H1 (cell line): ENCODE results near the gene FSD1. TPM values are rescaled to one million over a fixed set of nuclear protein-coding genes. Genes with fewer than 3 reads are reported as not detected.

ENCODE experiments used
- CTCF ChIA-PET: fragments of 300-600 bp; sonication (Branson Sonifier 250); formaldehyde crosslinking; loops from one replicate; lab custom pipeline; 2021; ENCODE audit not compliant: partially characterized antibody; lab: Charles Lee
- POLR2A ChIA-PET: fragments of 300-600 bp; sonication (Branson Sonifier 250); formaldehyde crosslinking; loops from one replicate; lab custom pipeline; 2021; ENCODE audit warnings: inconsistent platforms; ENCODE audit not compliant: partially characterized antibody; lab: Charles Lee
- DNase-seq, 2 experiments: peaks; one replicate each; pipeline versions ENCODE4 v3.0.0 to v3.0.0-alpha.2; 2010 to 2022; ENCODE audit warnings: low spot score in 2 of 2, low read depth in 1 of 2, mixed read lengths in 1 of 2
- FAIRE-seq: peaks from 2 replicates; lab custom pipeline; 2011; peaks lifted over from hg19 to GRCh38; lab: Jason Lieb, UNC
- H2AFZ ChIP-seq: 2 replicates; pipeline ENCODE4 v1.8.1; 2012; ENCODE audit warnings: low read length, inconsistent platforms
- H2AK5ac ChIP-seq: 2 replicates; pipeline ENCODE4 v1.6.1; 2013; ENCODE audit warnings: low read depth, low read length
- H2BK120ac ChIP-seq: replicated peaks from 2 replicates; pipeline ENCODE3; 2013; ENCODE audit warnings: low read depth, low read length, inconsistent platforms
- H2BK12ac ChIP-seq: 2 replicates; pipeline ENCODE4 v1.6.1; 2013; ENCODE audit warnings: low read depth, low read length
- H2BK15ac ChIP-seq: 2 replicates; pipeline ENCODE4 v1.6.1; 2013; ENCODE audit warnings: low read length
- H2BK20ac ChIP-seq: 2 replicates; pipeline ENCODE4 v1.6.1; 2013; ENCODE audit warnings: low read length
- H2BK5ac ChIP-seq: 2 replicates; pipeline ENCODE4 v1.6.1; 2013; ENCODE audit warnings: low read depth, low read length
- H3K14ac ChIP-seq: 2 replicates; pipeline ENCODE4 v1.6.1; 2013; ENCODE audit warnings: inconsistent platforms; ENCODE audit not compliant: insufficient read length
- H3K18ac ChIP-seq: 2 replicates; pipeline ENCODE4 v1.6.1; 2013; ENCODE audit warnings: low read length; ENCODE audit errors: extremely low read depth
- H3K23ac ChIP-seq: 2 replicates; pipeline ENCODE4 v1.6.1; 2013; ENCODE audit warnings: inconsistent platforms; ENCODE audit not compliant: insufficient read length
- H3K23me2 ChIP-seq: 2 replicates; pipeline ENCODE4 v1.6.1; 2013; ENCODE audit warnings: low read depth, low read length
- H3K27ac ChIP-seq: 2 replicates; pipeline ENCODE4 v1.6.1; 2011; ENCODE audit warnings: low read depth, low read length, inconsistent platforms
- H3K27me3 ChIP-seq, 4 experiments: replicated peaks in 1 of 4; 1 replicate in 1 of 4; 2 replicates in 3 of 4; pipeline versions ENCODE4 v1.6.1 to v1.8.1; 2011 to 2013; ENCODE audit warnings: low read length in 3 of 4, mild to moderate bottlenecking in 3 of 4, inconsistent platforms in 2 of 4, mixed read lengths in 2 of 4, moderate library complexity in 1 of 4; ENCODE audit not compliant: control insufficient read depth in 3 of 4, insufficient read depth in 3 of 4; ENCODE audit errors: extremely low read depth in 1 of 4
- H3K36me3 ChIP-seq, 4 experiments: 2 replicates each; pipeline versions ENCODE4 v1.6.1 to v1.8.1; 2011 to 2013; ENCODE audit warnings: mild to moderate bottlenecking in 4 of 4, low read length in 3 of 4, moderate library complexity in 2 of 4, control low read depth in 1 of 4, inconsistent platforms in 1 of 4; ENCODE audit not compliant: insufficient read depth in 4 of 4, control insufficient read depth in 2 of 4
- H3K4ac ChIP-seq: replicated peaks from 2 replicates; pipeline ENCODE3; 2013; ENCODE audit warnings: low read length, low read depth, mixed read lengths, inconsistent platforms; ENCODE audit not compliant: insufficient read length
- H3K4me1 ChIP-seq, 4 experiments: replicated peaks in 1 of 4; 1 replicate in 1 of 4; 2 replicates in 3 of 4; pipeline versions ENCODE4 v1.6.1 to v1.8.1; 2011 to 2013; ENCODE audit warnings: low read length in 3 of 4, inconsistent platforms in 2 of 4, mixed read lengths in 1 of 4; ENCODE audit not compliant: insufficient read depth in 4 of 4, control insufficient read depth in 3 of 4
- H3K4me2 ChIP-seq, 2 experiments: 2 replicates each; pipeline versions ENCODE4 v1.6.1 to v1.8.1; 2011 to 2013; ENCODE audit warnings: low read depth in 2 of 2, low read length in 2 of 2, control low read depth in 1 of 2, inconsistent platforms in 1 of 2, mild to moderate bottlenecking in 1 of 2; ENCODE audit not compliant: insufficient read depth in 1 of 2
- H3K4me3 ChIP-seq, 4 experiments: fragments of 200-600, 300-600 bp in 1 of 4; sonication (generic), shearing (Covaris generic), sonication (Bioruptor Twin) in 1 of 4; 2 replicates each; pipeline versions ENCODE4 v1.5.1 to v1.8.1; 2011 to 2016; ENCODE audit warnings: low read length in 4 of 4, low read depth in 3 of 4, control low read depth in 2 of 4, inconsistent platforms in 2 of 4, mild to moderate bottlenecking in 2 of 4, mixed read lengths in 1 of 4, moderate library complexity in 1 of 4; ENCODE audit not compliant: insufficient read depth in 2 of 4; ENCODE audit errors: extremely low read depth in 1 of 4
- H3K56ac ChIP-seq: replicated peaks from 2 replicates; pipeline ENCODE3; 2013; ENCODE audit warnings: low read depth, mild to moderate bottlenecking, mixed read lengths, low read length, inconsistent platforms; ENCODE audit not compliant: insufficient read length
- H3K79me1 ChIP-seq: 2 replicates; pipeline ENCODE4 v1.6.1; 2013; ENCODE audit warnings: low read depth, low read length, control low read depth
- H3K79me2 ChIP-seq, 2 experiments: 2 replicates each; pipeline versions ENCODE4 v1.6.1 to v1.8.1; 2012 to 2013; ENCODE audit warnings: low read length in 2 of 2, mild to moderate bottlenecking in 2 of 2, inconsistent platforms in 1 of 2; ENCODE audit not compliant: insufficient read depth in 2 of 2, control insufficient read depth in 1 of 2
- H3K9ac ChIP-seq, 4 experiments: replicated peaks in 1 of 4; 1 replicate in 1 of 4; 2 replicates in 3 of 4; pipeline versions ENCODE4 v1.6.1 to v1.8.1; 2011 to 2013; ENCODE audit warnings: low read depth in 3 of 4, low read length in 3 of 4, control low read depth in 2 of 4, mild to moderate bottlenecking in 2 of 4, moderate library complexity in 2 of 4, inconsistent platforms in 1 of 4; ENCODE audit errors: extremely low read depth in 1 of 4
- H3K9me3 ChIP-seq, 2 experiments: 2 replicates each; pipeline versions ENCODE4 v1.6.1 to v1.8.1; 2012 to 2013; ENCODE audit warnings: mild to moderate bottlenecking in 2 of 2, moderate library complexity in 2 of 2, control low read depth in 1 of 2, inconsistent platforms in 1 of 2, low read depth in 1 of 2, low read length in 1 of 2, mixed read lengths in 1 of 2; ENCODE audit not compliant: insufficient read depth in 2 of 2
- H4K20me1 ChIP-seq, 2 experiments: replicated peaks in 1 of 2; 2 replicates each; pipeline versions ENCODE3 to v1.8.1; 2011 to 2013; ENCODE audit warnings: inconsistent platforms in 2 of 2, low read length in 2 of 2, mild to moderate bottlenecking in 1 of 2; ENCODE audit not compliant: insufficient read depth in 2 of 2, control insufficient read depth in 1 of 2
- H4K5ac ChIP-seq: 2 replicates; pipeline ENCODE4 v1.6.1; 2013; ENCODE audit warnings: low read length, low read depth, mixed read lengths, inconsistent platforms; ENCODE audit not compliant: insufficient read length
- H4K8ac ChIP-seq: 2 replicates; pipeline ENCODE4 v1.8.0; 2013; ENCODE audit warnings: mild to moderate bottlenecking, moderate library complexity, low read length, inconsistent platforms; ENCODE audit not compliant: insufficient read depth; ENCODE audit errors: extremely low read depth
- H4K91ac ChIP-seq: replicated peaks from 2 replicates; pipeline ENCODE3; 2013; ENCODE audit warnings: low read length, mixed read lengths, inconsistent platforms; ENCODE audit not compliant: insufficient read length
- BRCA1 ChIP-seq: IDR thresholded peaks from 2 replicates; pipeline ENCODE4 v1.6.1; 2012; ENCODE audit warnings: low read depth, low read length, improper control_type of control experiment
- EGR1 ChIP-seq: IDR thresholded peaks from 2 replicates; pipeline ENCODE4 v1.6.1; 2011; ENCODE audit warnings: low read depth, low read length, borderline replicate concordance
- HDAC6 ChIP-seq: IDR thresholded peaks from one replicate; pipeline ENCODE4 v1.7.1; 2012; ENCODE audit warnings: low read depth, mild to moderate bottlenecking, inconsistent platforms, low read length, moderate library complexity
- PHF8 ChIP-seq: fragments of 200-600 bp; sonication (generic); conservative IDR thresholded peaks from 2 replicates; pipeline ENCODE4 v1.7.1; 2012; ENCODE audit warnings: low read depth, mild to moderate bottlenecking, inconsistent platforms, low read length, moderate library complexity
- POLR2A ChIP-seq, 2 experiments: IDR thresholded peaks; 1 replicate in 1 of 2; 2 replicates in 1 of 2; pipeline ENCODE4 v1.6.1; 2011; ENCODE audit warnings: low read depth in 2 of 2, low read length in 2 of 2, mild to moderate bottlenecking in 2 of 2; ENCODE audit errors: control extremely low read depth in 1 of 2
- RAD21 ChIP-seq, 2 experiments: IDR thresholded peaks in 1 of 2; conservative IDR thresholded peaks in 1 of 2; 2 replicates each; pipeline ENCODE4 v1.6.1; 2011; ENCODE audit warnings: low read depth in 2 of 2, low read length in 2 of 2, improper control_type of control experiment in 1 of 2, inconsistent platforms in 1 of 2, mild to moderate bottlenecking in 1 of 2, moderate library complexity in 1 of 2
- RBBP5 ChIP-seq: IDR thresholded peaks from 2 replicates; pipeline ENCODE4 v1.7.1; 2012; ENCODE audit warnings: low read depth, mild to moderate bottlenecking, inconsistent platforms, low read length, moderate library complexity, borderline replicate concordance
- SAP30 ChIP-seq: fragments of 300-600 bp; sonication (generic); IDR thresholded peaks from 2 replicates; pipeline ENCODE4 v1.7.1; 2012; ENCODE audit warnings: low read length, moderate library complexity, mild to moderate bottlenecking, inconsistent platforms; ENCODE audit not compliant: insufficient read depth, insufficient replicate concordance
- SP4 ChIP-seq: IDR thresholded peaks from 2 replicates; pipeline ENCODE4 v1.6.1; 2012; ENCODE audit warnings: low read length, inconsistent platforms
- YY1 ChIP-seq: IDR thresholded peaks from 2 replicates; pipeline ENCODE4 v1.6.1; 2011; ENCODE audit warnings: low read depth, mild to moderate bottlenecking, low read length
- WGBS, 2 experiments: shearing (Covaris generic) in 1 of 2; methylation state at CpG; one replicate each; pipeline versions ENCODE4 v1.1.6 to v1.1.7; 2013 to 2015; ENCODE audit warnings: low lambda C conversion rate in 2 of 2, mixed read lengths in 2 of 2, inconsistent platforms in 1 of 2, low coverage in 1 of 2, missing lambda C conversion rate in 1 of 2; ENCODE audit not compliant: insufficient replicate concordance in 2 of 2, insufficient coverage in 1 of 2, insufficient read length in 1 of 2; ENCODE audit errors: extremely low coverage in 1 of 2, missing lambda C conversion rate in 1 of 2; 5-methylcytosine and 5-hydroxymethylcytosine counted together
- polyA plus RNA-seq, 7 experiments: library from polyadenylated mRNA; depleted of rRNA in 3 of 7; stranded (reverse) in 5 of 7; unstranded in 2 of 7; fragments of >200 nt in 5 of 7; fragments of 200-250 nt in 2 of 7; gene quantifications; 1 replicate in 5 of 7; 2 replicates in 1 of 7; 4 replicates in 1 of 7; pipeline versions ENCODE4 v1.2.1 to v1.2.3, GENCODE V29; 2011 to 2013; ENCODE audit warnings: missing spikeins in 2 of 7, mixed read lengths in 2 of 7
- total RNA-seq: library from RNA; stranded (reverse); fragmentation: NEBNext Ultra II Directional; extraction: Animal tissue kit (Norgen Biotek cat#: 25700); gene quantifications from 2 replicates; pipeline ENCODE4 v1.2.1, GENCODE V29; 2021
- TF ChIP-seq, protein P1 (sequence below), 3 experiments: IDR thresholded peaks; 1 replicate in 2 of 3; 2 replicates in 1 of 3; pipeline versions ENCODE4 v1.5.1 to v1.6.1; 2011; ENCODE audit warnings: low read length in 3 of 3, mild to moderate bottlenecking in 3 of 3, inconsistent platforms in 2 of 3, low read depth in 1 of 3, moderate library complexity in 1 of 3; ENCODE audit not compliant: insufficient read depth in 1 of 3; ENCODE audit errors: control extremely low read depth in 1 of 3

FSD1 gene
- total and polyA plus RNA-seq, 2 of the 8 experiments (the other 6 are each of a cell fraction or from before 2014, with no cell fraction given): 58.8 to 181 TPM

DNA sequence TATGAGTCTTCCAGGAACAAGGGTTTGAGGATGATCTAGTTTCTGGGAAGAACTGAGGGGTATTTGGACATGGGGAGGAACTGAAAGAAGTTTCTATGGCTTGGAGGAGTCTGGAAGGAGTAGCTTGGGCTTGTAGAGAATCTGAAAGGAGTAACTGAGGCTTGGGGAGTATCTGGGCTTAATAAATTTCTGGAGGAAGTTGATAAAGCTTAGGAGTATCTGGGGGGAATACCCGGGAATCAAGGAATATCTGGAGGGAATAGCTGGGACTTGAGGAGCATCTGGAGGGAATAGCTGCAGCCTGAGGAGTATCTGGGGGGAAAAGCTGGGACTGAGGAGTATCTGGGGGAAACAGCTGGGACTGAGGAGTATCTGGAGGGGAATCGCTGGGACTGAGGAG is 16.0 kb downstream of the FSD1 start:
- 96% methylated on average over 2 of the region's 2 CpGs; no CpG with 5 or more reads in 1 of the 2 experiments for WGBS, 2 experiments
- H3K14ac ChIP-seq: no peak overlapping the region
- no peak overlapping the region for H2BK120ac ChIP-seq
- H3K4ac ChIP-seq: no peak overlapping the region
- no peak overlapping the region for H3K4me3 ChIP-seq
- ChIA-PET CTCF (interaction anchor here (0.6 to 8.2 kb wide), 7 partner anchors 18 to 124 kb away, joined by 3 to 71 read pairs (median 3); partner anchors contain the start of genes SH3GL1 and STAP2), POLR2A (interaction anchor here (0.8 to 7.4 kb wide), 6 partner anchors 12 to 86 kb away, joined by 3 to 86 read pairs (median 4); partner anchors contain the start of genes FSD1 and MPND)
- DNase-seq: no peak
- H2BK20ac ChIP-seq: no peak overlapping the region
- no peaks in the 10 kb centered on the region for H3K79me1 ChIP-seq
- H3K56ac ChIP-seq: no peak overlapping the region
- H2AK5ac ChIP-seq: no peak overlapping the region
- no peak overlapping the region for H3K27ac ChIP-seq
- no peaks in the 10 kb centered on the region for H3K27me3 ChIP-seq
- H2BK15ac ChIP-seq: no peak overlapping the region
- no peak overlapping the region for H3K18ac ChIP-seq
- H3K36me3 ChIP-seq: peaks cover 3 to 41% (median 15%) of the 10 kb centered on the region in 4 experiments; a peak in 7 of 8 replicates
- H3K23ac ChIP-seq: no peak overlapping the region
- no peak overlapping the region for H4K91ac ChIP-seq
- no peak overlapping the region for H2AFZ ChIP-seq
- no peaks in the 10 kb centered on the region; the same call in 1 of the 2 replicates for H3K23me2 ChIP-seq
- H3K9me3 ChIP-seq: peaks cover 0 to 4% of the 10 kb centered on the region in 2 experiments; a peak in 2 of 4 replicates
- H2BK12ac ChIP-seq: no peak overlapping the region
- H3K79me2 ChIP-seq: no peaks in the 10 kb centered on the region
- H4K8ac ChIP-seq: no peak overlapping the region
- H4K5ac ChIP-seq: no peak overlapping the region
- no peak overlapping the region for H2BK5ac ChIP-seq
- FAIRE-seq: no peak
- H3K9ac ChIP-seq: no peak overlapping the region
- H3K4me1 ChIP-seq: no peaks in the 10 kb centered on the region
- no peak overlapping the region for H3K4me2 ChIP-seq
- H4K20me1 ChIP-seq: peaks cover 3 to 4% of the 10 kb centered on the region in 2 experiments
- TF ChIP-seq, protein P1, sequence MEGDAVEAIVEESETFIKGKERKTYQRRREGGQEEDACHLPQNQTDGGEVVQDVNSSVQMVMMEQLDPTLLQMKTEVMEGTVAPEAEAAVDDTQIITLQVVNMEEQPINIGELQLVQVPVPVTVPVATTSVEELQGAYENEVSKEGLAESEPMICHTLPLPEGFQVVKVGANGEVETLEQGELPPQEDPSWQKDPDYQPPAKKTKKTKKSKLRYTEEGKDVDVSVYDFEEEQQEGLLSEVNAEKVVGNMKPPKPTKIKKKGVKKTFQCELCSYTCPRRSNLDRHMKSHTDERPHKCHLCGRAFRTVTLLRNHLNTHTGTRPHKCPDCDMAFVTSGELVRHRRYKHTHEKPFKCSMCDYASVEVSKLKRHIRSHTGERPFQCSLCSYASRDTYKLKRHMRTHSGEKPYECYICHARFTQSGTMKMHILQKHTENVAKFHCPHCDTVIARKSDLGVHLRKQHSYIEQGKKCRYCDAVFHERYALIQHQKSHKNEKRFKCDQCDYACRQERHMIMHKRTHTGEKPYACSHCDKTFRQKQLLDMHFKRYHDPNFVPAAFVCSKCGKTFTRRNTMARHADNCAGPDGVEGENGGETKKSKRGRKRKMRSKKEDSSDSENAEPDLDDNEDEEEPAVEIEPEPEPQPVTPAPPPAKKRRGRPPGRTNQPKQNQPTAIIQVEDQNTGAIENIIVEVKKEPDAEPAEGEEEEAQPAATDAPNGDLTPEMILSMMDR (IDR thresholded peaks at IDR 0.05; ENCODE audit: control extremely low read depth in 1 of 3, insufficient read depth in 1 of 3, low read depth in 1 of 3, low read length in 3 of 3): no peak
- TF ChIP-seq POLR2A (IDR thresholded peaks at IDR 0.05; ENCODE audit: control extremely low read depth in 1 of 2, low read depth in 2 of 2, low read length in 2 of 2) (no peak), HDAC6 (no peak), YY1 (no peak), SP4 (no peak), RBBP5 (no peak), SAP30 (no peak), BRCA1 (no peak), PHF8 (no peak), EGR1 (no peak), RAD21 (IDR thresholded peaks at IDR 0.05 in 1 of 2, conservative IDR thresholded peaks at IDR 0.05 in 1 of 2; ENCODE audit: low read depth in 2 of 2, low read length in 2 of 2) (no peak)
